ENCODE measurements around the gene ZNF277.

The ZNF277 gene

DNA sequence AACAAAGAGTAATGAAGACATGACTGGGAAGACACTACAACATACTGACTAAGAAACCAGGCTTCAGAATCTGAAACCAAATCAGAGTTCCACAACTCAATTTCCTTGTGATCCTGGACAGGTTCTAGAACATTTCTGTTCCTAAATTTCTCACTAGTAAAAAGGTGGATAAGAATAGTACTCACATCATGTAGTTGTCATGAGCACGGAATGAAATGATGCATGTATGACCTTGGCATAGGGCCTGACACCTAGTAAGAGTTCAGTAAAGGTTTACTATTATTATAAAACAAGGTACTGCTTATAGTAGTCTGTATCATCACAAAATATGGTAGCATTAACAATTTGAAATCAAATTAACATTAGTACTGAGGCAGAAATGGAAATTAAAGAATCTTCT, 20.2 kb upstream of the ZNF277 start:
- no peak overlapping the region for H3K9ac ChIP-seq (ENCODE audit: low read depth, low read length)
- H3K27me3 ChIP-seq (ENCODE audit: control insufficient read depth, insufficient read depth, low read length): no peaks in the 10 kb centered on the region
- H3K4me3 ChIP-seq (ENCODE audit: low read length): no peak overlapping the region
- no peak overlapping the region for H3K4me2 ChIP-seq (ENCODE audit: low read length)
- H3K9me3 ChIP-seq (replicated peaks; ENCODE audit: low read length): no peaks in the 10 kb centered on the region
- no peaks in the 10 kb centered on the region for H3K36me3 ChIP-seq (ENCODE audit: insufficient read depth, low read length)
- H3K4me1 ChIP-seq (ENCODE audit: control insufficient read depth, insufficient read depth, low read length): peaks cover 4% of the 10 kb centered on the region

DNA sequence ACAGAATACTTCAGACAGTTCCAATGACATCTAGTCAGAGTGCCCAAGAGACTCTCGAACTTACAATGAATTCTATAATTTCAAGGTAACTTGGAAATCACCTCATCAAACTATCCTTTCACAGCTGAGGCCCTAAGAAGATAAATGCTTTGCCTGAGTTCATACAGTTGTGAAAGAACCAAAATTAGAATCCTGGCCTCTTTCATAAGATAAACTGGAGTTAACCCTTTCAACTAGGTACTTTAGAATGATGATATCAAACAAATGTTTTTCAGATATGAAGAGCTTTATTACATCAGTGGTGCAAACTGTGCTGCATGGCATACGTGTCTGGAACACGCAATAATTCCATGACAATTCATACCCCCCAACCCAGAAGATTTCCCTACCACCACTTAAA, 18.2 kb upstream of the ZNF277 start:
- no peak overlapping the region for H3K4me2 ChIP-seq (ENCODE audit: low read length)
- H3K4me3 ChIP-seq (ENCODE audit: low read length): no peak overlapping the region
- H3K4me1 ChIP-seq (ENCODE audit: control insufficient read depth, insufficient read depth, low read length): peaks cover 14% of the 10 kb centered on the region
- no peaks in the 10 kb centered on the region for H3K36me3 ChIP-seq (ENCODE audit: insufficient read depth, low read length)
- H3K9me3 ChIP-seq (replicated peaks; ENCODE audit: low read length): no peaks in the 10 kb centered on the region
- no peak overlapping the region for H3K9ac ChIP-seq (ENCODE audit: low read depth, low read length)
- H3K27me3 ChIP-seq (ENCODE audit: control insufficient read depth, insufficient read depth, low read length): no peaks in the 10 kb centered on the region

DNA sequence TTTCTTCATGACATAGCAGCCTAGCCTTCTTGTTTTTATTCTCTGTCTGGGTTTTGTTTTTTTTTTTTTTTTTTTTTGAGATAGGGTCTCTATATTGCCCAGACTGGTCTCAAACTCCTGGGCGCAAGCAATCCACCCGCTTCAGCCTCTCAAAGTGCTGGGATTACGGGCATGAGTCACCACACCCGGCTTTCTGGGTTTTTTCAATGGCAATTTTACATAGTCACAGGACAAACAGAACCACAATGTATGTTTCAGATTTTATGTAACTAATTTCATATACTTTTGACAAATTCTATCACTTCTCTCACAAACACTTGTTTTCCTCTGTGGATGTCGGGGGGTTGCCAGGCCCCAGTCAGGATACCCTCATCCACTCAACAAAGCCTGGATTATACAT, 16.8 kb upstream of the ZNF277 start:
- no peaks in the 10 kb centered on the region for H3K27me3 ChIP-seq (ENCODE audit: control insufficient read depth, insufficient read depth, low read length)
- no peak overlapping the region for H3K4me3 ChIP-seq (ENCODE audit: low read length)
- H3K9ac ChIP-seq (ENCODE audit: low read depth, low read length): no peak overlapping the region
- no peaks in the 10 kb centered on the region for H3K36me3 ChIP-seq (ENCODE audit: insufficient read depth, low read length)
- H3K4me2 ChIP-seq (ENCODE audit: low read length): no peak overlapping the region
- no peaks in the 10 kb centered on the region for H3K9me3 ChIP-seq (replicated peaks; ENCODE audit: low read length)
- H3K4me1 ChIP-seq (ENCODE audit: control insufficient read depth, insufficient read depth, low read length): peaks cover 14% of the 10 kb centered on the region

DNA sequence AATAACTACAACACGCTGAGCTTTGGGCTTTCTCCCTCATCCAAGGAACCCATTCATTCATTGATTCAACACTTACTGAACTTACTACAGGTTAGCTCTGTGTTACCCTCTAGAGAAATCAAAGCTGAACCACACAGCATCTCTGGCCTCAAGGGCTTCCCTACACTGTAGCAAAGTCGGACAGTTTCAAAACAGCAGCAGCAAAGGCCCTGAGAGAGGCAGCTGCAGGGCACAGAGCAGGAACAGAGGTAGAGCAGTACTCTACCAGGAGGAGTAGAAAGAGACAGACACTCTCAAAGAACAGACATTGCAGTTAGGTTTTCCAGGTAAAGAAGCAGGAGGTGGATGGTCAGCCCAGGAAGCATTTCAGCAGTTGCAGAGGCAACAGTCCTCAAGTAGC, 16.4 kb upstream of the ZNF277 start:
- H3K9me3 ChIP-seq (replicated peaks; ENCODE audit: low read length): no peaks in the 10 kb centered on the region
- H3K27me3 ChIP-seq (ENCODE audit: control insufficient read depth, insufficient read depth, low read length): no peaks in the 10 kb centered on the region
- H3K36me3 ChIP-seq (ENCODE audit: insufficient read depth, low read length): no peaks in the 10 kb centered on the region
- no peak overlapping the region for H3K4me2 ChIP-seq (ENCODE audit: low read length)
- peaks cover 14% of the 10 kb centered on the region for H3K4me1 ChIP-seq (ENCODE audit: control insufficient read depth, insufficient read depth, low read length)
- H3K9ac ChIP-seq (ENCODE audit: low read depth, low read length): no peak overlapping the region
- no peak overlapping the region for H3K4me3 ChIP-seq (ENCODE audit: low read length)

DNA sequence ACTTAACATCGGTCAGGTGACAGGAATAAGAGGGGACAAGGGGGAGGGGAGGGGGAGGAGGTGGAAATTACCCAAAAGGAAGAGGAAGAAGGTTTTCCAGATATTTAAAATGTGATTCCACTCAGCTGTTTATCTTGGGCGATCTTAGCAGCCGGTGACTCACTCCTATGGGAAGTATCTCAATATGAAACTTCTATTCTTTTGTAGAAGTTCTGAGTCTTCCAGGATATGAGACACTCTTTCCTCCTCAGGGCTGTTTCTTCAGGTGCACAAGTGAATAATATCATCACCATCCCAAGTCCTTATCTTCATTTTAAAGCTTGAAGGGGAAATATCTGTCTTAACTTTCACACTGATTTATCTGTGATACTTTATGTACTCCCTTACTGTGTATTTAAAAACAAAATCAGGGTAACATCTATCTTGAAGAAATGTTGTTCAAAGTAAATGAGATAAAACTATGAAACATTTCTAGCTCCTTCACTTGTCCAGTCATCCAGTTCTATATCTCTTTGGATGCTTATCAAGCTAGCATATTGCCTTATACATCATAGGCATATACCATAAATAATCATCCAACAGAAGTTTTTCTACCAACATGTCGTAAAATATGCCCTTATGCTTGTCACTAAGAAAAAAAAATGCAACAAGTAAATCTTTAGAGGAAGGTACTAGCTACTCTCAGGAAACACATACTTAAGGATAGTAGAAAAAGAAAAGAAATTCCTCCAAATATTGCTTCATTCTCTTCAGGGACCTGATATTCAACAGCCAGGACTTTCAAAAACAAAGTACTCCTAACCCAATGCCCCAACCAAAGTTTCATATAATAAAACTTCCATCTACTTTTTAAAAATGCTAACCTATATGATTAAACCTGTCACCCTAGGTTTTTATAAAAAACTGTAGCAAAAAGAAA, 14.0 kb upstream of the ZNF277 start:
- no peaks in the 10 kb centered on the region for H3K9me3 ChIP-seq (replicated peaks; ENCODE audit: low read length)
- peaks cover 9% of the 10 kb centered on the region for H3K4me1 ChIP-seq (ENCODE audit: control insufficient read depth, insufficient read depth, low read length)
- H3K27me3 ChIP-seq (ENCODE audit: control insufficient read depth, insufficient read depth, low read length): no peaks in the 10 kb centered on the region
- no peak overlapping the region for H3K4me2 ChIP-seq (ENCODE audit: low read length)
- H3K36me3 ChIP-seq (ENCODE audit: insufficient read depth, low read length): no peaks in the 10 kb centered on the region
- no peak overlapping the region for H3K4me3 ChIP-seq (ENCODE audit: low read length)
- no peak overlapping the region for H3K9ac ChIP-seq (ENCODE audit: low read depth, low read length)

DNA sequence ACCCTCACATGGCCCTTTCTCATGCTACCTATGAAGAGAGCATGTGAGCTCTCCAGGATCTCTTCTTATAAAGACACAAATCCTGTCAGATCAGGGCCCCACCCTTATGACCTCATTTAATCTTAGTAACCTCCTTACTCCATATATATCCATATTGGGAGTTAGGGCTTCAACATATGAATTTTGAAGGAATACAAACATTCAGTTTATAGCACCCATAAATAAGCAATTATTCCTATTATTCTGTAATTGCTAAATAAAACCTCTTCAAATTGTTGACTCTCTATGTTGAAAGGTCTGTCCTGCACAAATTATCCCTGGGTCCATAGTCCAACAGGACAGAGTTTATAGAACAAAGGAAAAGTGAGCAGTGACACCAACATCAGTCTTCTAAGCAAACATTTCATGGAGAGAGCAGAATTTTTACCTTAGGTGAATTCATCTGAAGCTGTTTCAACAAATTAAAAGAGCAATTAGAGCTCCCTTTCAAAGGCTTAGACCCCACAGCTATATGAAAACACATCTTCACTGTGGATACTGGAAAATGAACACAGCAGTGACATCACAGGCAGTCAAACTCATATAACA, 12.5 kb upstream of the ZNF277 start:
- Histone ChIP-seq H3K4me2 (ENCODE audit: low read length) (no peak overlapping the region), H3K27me3 (ENCODE audit: control insufficient read depth, insufficient read depth, low read length) (no peaks in the 10 kb centered on the region), H3K9me3 (replicated peaks; ENCODE audit: low read length) (no peaks in the 10 kb centered on the region), H3K4me1 (ENCODE audit: control insufficient read depth, insufficient read depth, low read length) (peaks cover 17% of the 10 kb centered on the region), H3K9ac (ENCODE audit: low read depth, low read length) (no peak overlapping the region), H3K36me3 (ENCODE audit: insufficient read depth, low read length) (no peaks in the 10 kb centered on the region), H3K4me3 (ENCODE audit: low read length) (no peak overlapping the region)

DNA sequence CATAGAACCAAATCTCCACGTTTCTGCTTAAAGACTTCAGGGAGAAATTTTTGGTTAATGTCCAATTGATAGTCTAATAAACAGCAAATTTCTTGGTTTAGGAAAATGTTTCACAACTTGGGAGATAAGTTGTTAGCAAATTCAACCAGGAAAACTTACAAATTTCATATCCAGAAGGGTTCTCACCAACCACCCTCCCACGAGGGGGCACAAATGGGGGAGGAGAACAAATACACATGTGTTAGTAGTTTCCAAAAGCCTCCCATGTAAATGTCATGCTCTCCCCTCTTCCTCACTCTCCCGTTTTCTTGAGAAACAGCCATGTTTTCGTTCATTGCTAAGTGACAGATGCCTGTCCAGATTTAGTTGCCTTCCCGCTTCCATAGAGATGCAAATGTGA, 10.8 kb upstream of the ZNF277 start:
- H3K9ac ChIP-seq (ENCODE audit: low read depth, low read length): no peak overlapping the region
- H3K4me1 ChIP-seq (ENCODE audit: control insufficient read depth, insufficient read depth, low read length): peaks cover 28% of the 10 kb centered on the region
- no peaks in the 10 kb centered on the region for H3K36me3 ChIP-seq (ENCODE audit: insufficient read depth, low read length)
- no peaks in the 10 kb centered on the region for H3K9me3 ChIP-seq (replicated peaks; ENCODE audit: low read length)
- H3K27me3 ChIP-seq (ENCODE audit: control insufficient read depth, insufficient read depth, low read length): no peaks in the 10 kb centered on the region
- no peak overlapping the region for H3K4me3 ChIP-seq (ENCODE audit: low read length)
- no peak overlapping the region for H3K4me2 ChIP-seq (ENCODE audit: low read length)

DNA sequence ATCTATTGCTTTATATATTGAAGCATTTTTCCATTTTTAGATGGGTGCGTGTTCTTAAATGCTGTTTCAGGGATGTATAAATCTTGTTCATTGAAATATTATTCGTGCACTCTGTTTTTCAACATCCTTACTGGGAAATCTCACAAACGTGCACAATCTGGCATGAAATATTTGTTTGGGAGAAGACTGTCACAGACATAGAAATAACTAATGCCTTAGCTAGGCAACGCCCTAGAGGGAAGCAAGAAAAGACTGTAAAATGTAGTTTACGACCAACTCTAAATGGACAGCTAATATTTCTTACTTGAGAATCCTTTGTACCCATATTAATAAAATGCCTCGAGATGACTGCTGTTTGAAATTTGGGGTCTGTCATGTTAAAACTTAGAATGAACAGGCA, 9.2 kb upstream of the ZNF277 start:
- Histone ChIP-seq H3K9ac (ENCODE audit: low read depth, low read length) (no peak overlapping the region), H3K4me2 (ENCODE audit: low read length) (no peak overlapping the region), H3K27me3 (ENCODE audit: control insufficient read depth, insufficient read depth, low read length) (no peaks in the 10 kb centered on the region), H3K4me1 (ENCODE audit: control insufficient read depth, insufficient read depth, low read length) (peaks cover 31% of the 10 kb centered on the region), H3K4me3 (ENCODE audit: low read length) (no peak overlapping the region), H3K36me3 (ENCODE audit: insufficient read depth, low read length) (no peaks in the 10 kb centered on the region), H3K9me3 (replicated peaks; ENCODE audit: low read length) (no peaks in the 10 kb centered on the region)

DNA sequence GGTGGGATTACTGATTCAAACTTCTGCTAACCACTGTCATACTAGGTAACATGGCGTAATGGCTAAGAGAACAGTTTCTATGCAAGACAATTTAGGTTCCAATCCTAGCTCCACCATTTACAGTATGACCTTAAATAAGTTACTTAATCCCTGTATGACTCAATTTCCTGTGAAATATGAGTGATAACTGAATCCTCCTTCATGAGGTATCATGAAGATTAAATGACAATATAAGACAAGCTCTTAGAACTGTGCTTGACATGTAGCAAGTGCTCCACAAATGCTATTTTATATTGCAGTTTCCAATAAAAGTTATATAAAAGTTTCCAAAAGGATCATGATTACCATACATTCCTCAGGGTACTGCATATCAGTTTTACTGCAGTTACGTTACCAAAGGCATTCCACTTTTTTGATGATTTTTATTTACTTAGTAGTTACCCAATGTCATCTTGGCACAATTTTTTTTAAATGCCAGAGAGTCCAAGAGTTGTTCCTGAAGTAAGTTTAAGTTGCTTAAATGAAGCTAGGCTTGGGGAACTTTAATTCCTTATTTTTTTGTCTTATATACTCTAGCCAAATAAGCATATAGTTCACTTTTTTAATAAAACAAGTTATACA, 7.3 kb upstream of the ZNF277 start:
- Histone ChIP-seq H3K4me1 (ENCODE audit: control insufficient read depth, insufficient read depth, low read length) (peaks cover 36% of the 10 kb centered on the region), H3K9ac (ENCODE audit: low read depth, low read length) (no peak overlapping the region), H3K4me2 (ENCODE audit: low read length) (peak overlapping the region; percentile 13), H3K4me3 (ENCODE audit: low read length) (peak overlapping the region; percentile 11), H3K27me3 (ENCODE audit: control insufficient read depth, insufficient read depth, low read length) (no peaks in the 10 kb centered on the region), H3K36me3 (ENCODE audit: insufficient read depth, low read length) (no peaks in the 10 kb centered on the region), H3K9me3 (replicated peaks; ENCODE audit: low read length) (no peaks in the 10 kb centered on the region)

DNA sequence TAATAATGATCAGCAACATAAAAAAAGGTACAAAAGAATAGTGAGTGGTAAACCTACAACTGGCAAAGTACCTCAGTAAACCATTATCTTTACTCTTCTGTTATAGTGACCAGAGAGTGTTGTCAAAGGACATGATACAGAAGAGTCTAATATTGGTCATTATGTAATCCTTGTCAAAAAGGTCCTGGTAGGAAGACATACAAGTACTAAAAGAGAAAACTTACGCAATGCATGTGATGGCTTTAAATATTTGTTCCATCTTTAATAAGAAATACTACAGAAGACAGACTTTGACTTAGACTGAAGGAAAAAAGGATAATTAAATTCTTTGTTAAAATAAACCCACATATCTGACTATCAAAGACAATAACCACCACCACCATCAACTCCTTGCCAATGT, 6.8 kb upstream of the ZNF277 start:
- H3K4me3 ChIP-seq (ENCODE audit: low read length): peak overlapping the region; percentile 11

DNA sequence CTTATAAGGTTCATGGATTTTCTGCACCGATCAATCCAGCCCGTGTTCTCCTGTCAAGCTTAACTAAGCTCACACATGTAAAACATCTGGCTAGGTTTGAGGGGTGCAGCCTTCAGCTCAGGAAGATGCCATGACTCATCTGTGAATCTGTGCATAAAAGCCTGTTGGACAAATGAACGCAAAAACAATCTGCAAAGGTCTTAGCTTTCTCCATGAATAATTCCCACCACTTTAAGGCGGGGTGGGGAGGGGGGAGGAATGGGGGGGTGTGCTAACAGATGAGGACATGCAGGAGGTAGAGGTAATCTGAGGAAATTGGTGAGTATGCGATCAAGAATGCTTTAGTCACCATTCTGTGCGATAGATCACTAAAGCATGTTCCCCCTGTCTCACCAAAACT, 5.1 kb upstream of the ZNF277 start:
- Histone ChIP-seq H3K27me3 (ENCODE audit: control insufficient read depth, insufficient read depth, low read length) (no peaks in the 10 kb centered on the region), H3K9me3 (replicated peaks; ENCODE audit: low read length) (no peaks in the 10 kb centered on the region), H3K4me3 (ENCODE audit: low read length) (no peak overlapping the region), H3K4me1 (ENCODE audit: control insufficient read depth, insufficient read depth, low read length) (peaks cover 36% of the 10 kb centered on the region), H3K36me3 (ENCODE audit: insufficient read depth, low read length) (no peaks in the 10 kb centered on the region), H3K9ac (ENCODE audit: low read depth, low read length) (no peak overlapping the region), H3K4me2 (ENCODE audit: low read length) (no peak overlapping the region)

More for the DNA sequence above, 6.8 kb upstream of the ZNF277 start:
- no peaks in the 10 kb centered on the region for H3K36me3 ChIP-seq (ENCODE audit: insufficient read depth, low read length)
- no peaks in the 10 kb centered on the region for H3K27me3 ChIP-seq (ENCODE audit: control insufficient read depth, insufficient read depth, low read length)
- H3K9ac ChIP-seq (ENCODE audit: low read depth, low read length): no peak overlapping the region
- H3K4me1 ChIP-seq (ENCODE audit: control insufficient read depth, insufficient read depth, low read length): peaks cover 36% of the 10 kb centered on the region
- H3K9me3 ChIP-seq (replicated peaks; ENCODE audit: low read length): no peaks in the 10 kb centered on the region
- H3K4me2 ChIP-seq (ENCODE audit: low read length): peak overlapping the region; percentile 13
